ENCODE measurements around the gene SLC35D1. TPM values are rescaled to one million over a fixed set of nuclear protein-coding genes. Genes with fewer than 3 reads are reported as not detected.
"Not testable (repeated sequence)": the region's sequence is repeated elsewhere in the genome, so short reads cannot be mapped to it uniquely, and the experiment has no call there.

The SLC35D1 gene
- polyA plus RNA-seq, 1 donor (not counting 4 experiments of a cell fraction or from before 2014, with no cell fraction given), result 12.2 TPM

DNA sequence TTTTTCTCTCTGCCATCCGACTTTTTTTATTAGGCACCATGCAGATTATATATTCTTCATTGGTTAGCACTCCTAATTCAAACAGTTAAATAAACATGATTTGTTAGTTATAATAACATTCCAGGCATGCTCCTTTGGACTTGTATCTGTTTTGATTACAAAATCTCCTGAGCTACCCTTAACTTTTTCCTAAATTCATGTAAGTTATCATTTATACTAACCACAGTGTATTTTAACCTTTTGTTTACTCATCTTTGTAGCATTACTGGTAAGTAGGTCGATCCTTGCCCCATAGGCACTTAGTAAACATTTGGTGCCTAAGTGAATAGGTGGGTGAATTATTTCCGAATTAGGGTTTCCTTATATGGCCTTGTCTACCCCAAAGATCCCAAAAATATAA, 85.4 kb downstream of the SLC35D1 start:
- H3K4me2 ChIP-seq (ENCODE audit: control insufficient read depth, extremely low read depth, insufficient read depth, low read depth, low read length), result no peak overlapping the region
- no peaks in the 10 kb centered on the region for H3K9me3 ChIP-seq (ENCODE audit: control insufficient read depth, low read depth, low read length)
- no peak overlapping the region for H3K4me3 ChIP-seq (ENCODE audit: control insufficient read depth in 2 of 3, extremely low read depth in 1 of 3, insufficient read depth in 2 of 3, low read depth in 1 of 3, low read length in 3 of 3)
- peaks cover 3% of the 10 kb centered on the region for H3K79me2 ChIP-seq (ENCODE audit: control insufficient read depth, insufficient read depth, low read length)
- no peaks in the 10 kb centered on the region for H3K27me3 ChIP-seq (ENCODE audit: control insufficient read depth, extremely low read depth, insufficient read depth, low read length)
- dilution Hi-C loops (cut with MboI; ENCODE audit: extremely low pct_ligation_motif_present, low sequenced_read_pairs), result no loop called here
- H3K4me1 ChIP-seq (ENCODE audit: control insufficient read depth, extremely low read depth, insufficient read depth, low read length), result no peaks in the 10 kb centered on the region
- no peaks in the 10 kb centered on the region for H4K20me1 ChIP-seq (ENCODE audit: control insufficient read depth, extremely low read depth, insufficient read depth, low read length)
- no peak for DNase-seq (ENCODE audit: low read depth, low spot score)
- no peak overlapping the region for H3K9ac ChIP-seq (ENCODE audit: control insufficient read depth, extremely low read depth, insufficient read depth, low read length)
- no peak overlapping the region for H2AFZ ChIP-seq (ENCODE audit: control insufficient read depth, low read length)
- peaks cover 8 to 10% of the 10 kb centered on the region in 2 experiments for H3K36me3 ChIP-seq (ENCODE audit: control insufficient read depth in 2 of 2, extremely low read depth in 1 of 2, insufficient read depth in 2 of 2, low read length in 2 of 2)
- no peak for FAIRE-seq
- no peak for TF ChIP-seq EZH2 (IDR thresholded peaks at IDR 0.05; ENCODE audit: low read length)
- TF ChIP-seq, protein P1, sequence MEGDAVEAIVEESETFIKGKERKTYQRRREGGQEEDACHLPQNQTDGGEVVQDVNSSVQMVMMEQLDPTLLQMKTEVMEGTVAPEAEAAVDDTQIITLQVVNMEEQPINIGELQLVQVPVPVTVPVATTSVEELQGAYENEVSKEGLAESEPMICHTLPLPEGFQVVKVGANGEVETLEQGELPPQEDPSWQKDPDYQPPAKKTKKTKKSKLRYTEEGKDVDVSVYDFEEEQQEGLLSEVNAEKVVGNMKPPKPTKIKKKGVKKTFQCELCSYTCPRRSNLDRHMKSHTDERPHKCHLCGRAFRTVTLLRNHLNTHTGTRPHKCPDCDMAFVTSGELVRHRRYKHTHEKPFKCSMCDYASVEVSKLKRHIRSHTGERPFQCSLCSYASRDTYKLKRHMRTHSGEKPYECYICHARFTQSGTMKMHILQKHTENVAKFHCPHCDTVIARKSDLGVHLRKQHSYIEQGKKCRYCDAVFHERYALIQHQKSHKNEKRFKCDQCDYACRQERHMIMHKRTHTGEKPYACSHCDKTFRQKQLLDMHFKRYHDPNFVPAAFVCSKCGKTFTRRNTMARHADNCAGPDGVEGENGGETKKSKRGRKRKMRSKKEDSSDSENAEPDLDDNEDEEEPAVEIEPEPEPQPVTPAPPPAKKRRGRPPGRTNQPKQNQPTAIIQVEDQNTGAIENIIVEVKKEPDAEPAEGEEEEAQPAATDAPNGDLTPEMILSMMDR (optimal IDR thresholded peaks at IDR 0.05 in 1 of 3, IDR thresholded peaks at IDR 0.05 in 1 of 3, conservative IDR thresholded peaks at IDR 0.05 in 1 of 3; ENCODE audit: extremely low read depth in 1 of 3, insufficient read depth in 2 of 3, low read length in 3 of 3), result no peak
- H3K27ac ChIP-seq (ENCODE audit: control insufficient read depth, insufficient read depth, low read length), result no peak overlapping the region
- H3K9me1 ChIP-seq (ENCODE audit: control insufficient read depth, extremely low read depth, insufficient read depth, low read length), result no peaks in the 10 kb centered on the region

DNA sequence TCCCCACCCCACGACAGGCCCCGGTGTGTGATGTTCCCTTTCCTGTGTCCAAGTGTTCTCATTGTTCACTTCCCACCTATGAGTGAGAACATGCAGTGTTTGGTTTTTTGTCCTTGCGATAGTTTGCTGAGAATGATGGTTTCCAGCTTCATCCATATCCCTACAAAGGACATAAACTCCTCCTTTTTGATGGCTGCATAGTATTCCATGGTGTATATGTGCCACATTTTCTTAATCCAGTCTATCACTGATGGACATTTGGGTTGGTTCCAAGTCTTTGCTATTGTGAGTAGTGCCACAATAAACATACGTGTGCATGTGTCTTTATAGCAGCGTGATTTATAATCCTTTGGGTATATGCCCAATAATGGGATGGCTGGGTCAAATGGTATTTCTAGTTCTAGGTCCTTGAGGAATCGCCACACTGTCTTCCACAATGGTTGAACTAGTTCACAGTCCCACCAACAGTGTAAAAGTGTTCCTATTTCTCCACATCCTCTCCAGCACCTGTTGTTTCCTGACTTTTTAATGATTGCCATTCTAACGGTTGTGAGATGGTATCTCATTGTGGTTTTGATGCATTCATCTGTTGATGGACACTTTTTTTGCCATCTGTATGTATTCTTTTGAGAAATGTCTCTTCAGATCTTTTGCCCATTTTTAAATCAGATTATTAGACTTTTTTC, 87.6 kb downstream of the SLC35D1 start:
- FAIRE-seq; DNase-seq (ENCODE audit: low read depth, low spot score); H4K20me1 ChIP-seq (ENCODE audit: control insufficient read depth, extremely low read depth, insufficient read depth, low read length); H2AFZ ChIP-seq (ENCODE audit: control insufficient read depth, low read length); H3K4me2 ChIP-seq (ENCODE audit: control insufficient read depth, extremely low read depth, insufficient read depth, low read depth, low read length); H3K4me3 ChIP-seq (ENCODE audit: control insufficient read depth in 2 of 3, extremely low read depth in 1 of 3, insufficient read depth in 2 of 3, low read depth in 1 of 3, low read length in 3 of 3); H3K27me3 ChIP-seq (ENCODE audit: control insufficient read depth, extremely low read depth, insufficient read depth, low read length); H3K9ac ChIP-seq (ENCODE audit: control insufficient read depth, extremely low read depth, insufficient read depth, low read length); H3K4me1 ChIP-seq (ENCODE audit: control insufficient read depth, extremely low read depth, insufficient read depth, low read length); H3K27ac ChIP-seq (ENCODE audit: control insufficient read depth, insufficient read depth, low read length); H3K79me2 ChIP-seq (ENCODE audit: control insufficient read depth, insufficient read depth, low read length); dilution Hi-C loops (cut with MboI; ENCODE audit: extremely low pct_ligation_motif_present, low sequenced_read_pairs); H3K9me1 ChIP-seq (ENCODE audit: control insufficient read depth, extremely low read depth, insufficient read depth, low read length); H3K9me3 ChIP-seq (ENCODE audit: control insufficient read depth, low read depth, low read length): not testable (repeated sequence)
- peaks cover 9 to 11% of the 10 kb centered on the region in 2 experiments for H3K36me3 ChIP-seq (ENCODE audit: control insufficient read depth in 2 of 2, extremely low read depth in 1 of 2, insufficient read depth in 2 of 2, low read length in 2 of 2)

DNA sequence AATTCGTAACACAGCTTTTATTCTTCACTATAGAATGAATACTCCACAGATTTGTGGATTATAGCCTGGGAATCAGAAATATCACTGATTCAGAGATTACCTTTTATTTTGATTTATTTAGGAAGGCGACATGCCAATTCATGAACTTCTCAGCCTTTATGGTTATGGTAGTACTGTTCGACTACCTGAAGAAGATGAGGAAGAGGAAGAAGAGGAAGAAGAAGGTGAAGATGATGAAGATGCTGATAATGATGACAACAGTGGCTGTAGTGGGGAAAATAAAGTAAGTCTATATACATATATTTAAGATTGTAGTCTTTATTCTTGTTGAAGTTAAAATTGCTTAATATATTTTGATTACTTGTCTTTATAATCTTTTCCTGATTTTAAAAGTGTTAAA, 96.0 kb downstream of the SLC35D1 start:
- no peak for DNase-seq (ENCODE audit: low read depth, low spot score)
- peaks cover 4% of the 10 kb centered on the region for H4K20me1 ChIP-seq (ENCODE audit: control insufficient read depth, extremely low read depth, insufficient read depth, low read length)
- H3K9me3 ChIP-seq (ENCODE audit: control insufficient read depth, low read depth, low read length), result no peaks in the 10 kb centered on the region
- no peak overlapping the region for H2AFZ ChIP-seq (ENCODE audit: control insufficient read depth, low read length)
- no peak overlapping the region for H3K4me2 ChIP-seq (ENCODE audit: control insufficient read depth, extremely low read depth, insufficient read depth, low read depth, low read length)
- TF ChIP-seq, protein P1 (optimal IDR thresholded peaks at IDR 0.05 in 1 of 3, IDR thresholded peaks at IDR 0.05 in 1 of 3, conservative IDR thresholded peaks at IDR 0.05 in 1 of 3; ENCODE audit: extremely low read depth in 1 of 3, insufficient read depth in 2 of 3, low read length in 3 of 3), result no peak
- no peak for TF ChIP-seq EZH2 (IDR thresholded peaks at IDR 0.05; ENCODE audit: low read length)
- H3K27ac ChIP-seq (ENCODE audit: control insufficient read depth, insufficient read depth, low read length), result no peak overlapping the region
- dilution Hi-C loops (cut with MboI; ENCODE audit: extremely low pct_ligation_motif_present, low sequenced_read_pairs), result no loop called here
- H3K36me3 ChIP-seq (ENCODE audit: control insufficient read depth in 2 of 2, extremely low read depth in 1 of 2, insufficient read depth in 2 of 2, low read length in 2 of 2), result peaks cover 8 to 14% of the 10 kb centered on the region in 2 experiments
- peaks cover 8% of the 10 kb centered on the region for H3K4me1 ChIP-seq (ENCODE audit: control insufficient read depth, extremely low read depth, insufficient read depth, low read length)
- FAIRE-seq, result no peak
- H3K9ac ChIP-seq (ENCODE audit: control insufficient read depth, extremely low read depth, insufficient read depth, low read length), result no peak overlapping the region
- no peaks in the 10 kb centered on the region for H3K9me1 ChIP-seq (ENCODE audit: control insufficient read depth, extremely low read depth, insufficient read depth, low read length)
- H3K79me2 ChIP-seq (ENCODE audit: control insufficient read depth, insufficient read depth, low read length), result peaks cover 31% of the 10 kb centered on the region
- H3K4me3 ChIP-seq (ENCODE audit: control insufficient read depth in 2 of 3, extremely low read depth in 1 of 3, insufficient read depth in 2 of 3, low read depth in 1 of 3, low read length in 3 of 3), result no peak overlapping the region
- H3K27me3 ChIP-seq (ENCODE audit: control insufficient read depth, extremely low read depth, insufficient read depth, low read length), result no peaks in the 10 kb centered on the region

Data from keratinocyte (primary cell).